Thyroid gland (tissue), 4 donors: ENCODE measurements around the gene ZCCHC4.

Experiments
- CTCF ChIP-seq, 6 experiments: fragments of 200-600 bp in 3 of 6; fragments of 450-650 bp in 3 of 6; sonication (generic) in 3 of 6; IDR thresholded peaks; one replicate each; pipeline ENCODE4 v1.5.1; 2016 to 2019; ENCODE audit warnings: antibody characterized with exemption in 6 of 6, mild to moderate bottlenecking in 2 of 6, inconsistent platforms in 1 of 6, moderate library complexity in 1 of 6
- POLR2A ChIP-seq, 2 donors: fragments of 450-650 bp; IDR thresholded peaks; one replicate each; pipeline ENCODE4 v1.6.1; 2017; ENCODE audit warnings: antibody characterized with exemption in 2 of 2, mild to moderate bottlenecking in 2 of 2, moderate library complexity in 1 of 2

DNA sequence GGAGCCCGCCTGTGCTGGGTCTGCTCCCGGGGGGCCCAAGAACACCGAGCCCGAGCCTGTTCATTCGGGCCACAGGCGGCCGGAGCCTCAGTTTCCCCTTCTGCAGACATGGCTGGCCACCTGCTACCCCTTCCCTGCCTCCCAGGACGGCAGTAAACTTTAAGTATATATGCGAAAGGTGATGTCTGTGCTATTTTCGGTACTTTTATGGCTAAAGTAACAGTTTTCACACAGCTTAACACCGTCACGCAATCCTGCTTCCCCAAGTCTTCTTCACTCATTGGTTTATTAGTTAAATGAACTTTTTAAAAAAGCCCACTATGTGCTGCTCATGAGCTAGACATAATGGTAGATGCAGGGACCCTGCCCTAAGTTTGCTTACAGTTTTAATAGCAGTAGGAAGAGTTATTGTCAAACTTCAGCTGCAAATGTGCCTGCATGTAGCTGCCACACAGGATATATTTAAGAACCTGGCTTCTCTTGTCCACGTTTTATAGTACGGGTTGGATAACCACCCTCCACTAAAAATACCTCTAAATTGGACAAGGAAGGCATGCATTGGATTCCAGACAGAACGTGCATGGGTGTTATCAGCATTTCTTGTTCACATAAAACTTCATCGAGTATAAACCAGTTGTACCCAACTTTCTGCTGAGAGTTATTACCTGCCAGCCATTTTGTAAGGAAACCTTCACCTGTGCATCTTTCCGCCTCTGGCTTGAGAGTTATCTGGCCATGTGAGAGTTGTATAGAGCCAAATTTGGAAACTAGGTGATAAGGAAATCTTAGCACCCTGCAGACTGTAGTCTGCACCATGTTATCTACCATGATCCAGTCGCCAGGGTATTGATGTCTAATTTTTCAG, 65.2 kb downstream of the ZCCHC4 start:
- no peak for TF ChIP-seq POLR2A (IDR thresholded peaks at IDR 0.05)
- TF ChIP-seq CTCF (IDR thresholded peaks at IDR 0.05): no peak
